Gastrocnemius medialis (tissue), 4 donors: ENCODE data around the gene METAP1D.

Experiments
- CTCF ChIP-seq, 5 experiments: fragments of 450-650 bp in 3 of 5; fragments of 200-600 bp in 2 of 5; sonication (generic) in 2 of 5; IDR thresholded peaks in 4 of 5; conservative IDR thresholded peaks in 1 of 5; 1 replicate in 4 of 5; 2 replicates in 1 of 5; pipeline ENCODE4 v1.5.1; 2016 to 2019; ENCODE audit warnings: antibody characterized with exemption in 5 of 5, mild to moderate bottlenecking in 3 of 5, moderate library complexity in 3 of 5
- POLR2A ChIP-seq, 2 donors: fragments of 450-650 bp; IDR thresholded peaks; one replicate each; pipeline ENCODE4 v1.6.1; 2017; ENCODE audit warnings: antibody characterized with exemption in 2 of 2, mild to moderate bottlenecking in 2 of 2, moderate library complexity in 2 of 2

GRCh38 chr2:171999604-172000469 lies at the start of gene METAP1D:
- TF ChIP-seq CTCF (IDR thresholded peaks at IDR 0.05 in 4 of 5, conservative IDR thresholded peaks at IDR 0.05 in 1 of 5) (no peak), POLR2A (IDR thresholded peaks at IDR 0.05) (peak; percentile 59 to 64)
